ENCODE measurements around the gene TMEM69. TPM values are rescaled to one million over a fixed set of nuclear protein-coding genes. Genes with fewer than 3 reads are reported as not detected.

Gene TMEM69
- total and polyA plus RNA-seq, 10 of the 15 experiments (the other 5 are each of a cell fraction or from before 2014, with no cell fraction given): 44.6 to 162 (median 88.8) TPM

DNA sequence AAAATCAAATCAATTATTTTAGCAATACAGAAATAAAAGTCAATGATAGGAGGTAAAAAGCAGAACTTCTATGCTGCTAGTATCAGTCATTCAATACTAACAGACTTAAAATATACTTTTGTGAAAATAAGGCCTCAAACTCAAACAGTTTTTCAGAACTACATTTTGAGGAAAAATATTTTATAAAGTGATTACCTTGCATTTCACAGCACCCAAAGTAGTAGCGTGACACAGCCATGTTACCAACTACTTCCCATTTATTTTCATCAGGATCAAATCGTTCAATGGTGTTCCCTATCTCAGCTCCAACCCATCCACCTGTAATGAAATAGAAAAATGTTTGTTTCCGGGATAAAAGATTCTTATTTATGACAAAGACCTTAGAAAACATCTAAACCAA is 28.7 kb downstream of the TMEM69 start:
- no peaks in the 10 kb centered on the region for H4K20me1 ChIP-seq (ENCODE audit: control insufficient read depth, insufficient read depth)
- H3K4me2 ChIP-seq (ENCODE audit: control insufficient read depth, insufficient read depth): no peak overlapping the region
- POLR2A ChIA-PET: no interaction called here
- H3K9ac ChIP-seq (ENCODE audit: control insufficient read depth, insufficient read depth, low read length): no peak overlapping the region
- no peak overlapping the region for H3K27ac ChIP-seq (ENCODE audit: control insufficient read depth, insufficient read depth)
- no peaks in the 10 kb centered on the region for H3K27me3 ChIP-seq (replicated peaks in 1 of 2; ENCODE audit: control insufficient read depth in 2 of 2, insufficient read depth in 2 of 2, low read length in 1 of 2)
- in situ Hi-C loops (cut with MboI) (no loop called here), intact Hi-C loops (cut with micrococcal nuclease; ENCODE audit: unreplicated experiment) (no loop called here)
- DNase-seq (ENCODE audit: low read depth, low spot score) (no peak), ATAC-seq (no peak), FAIRE-seq (no peak)
- RAD21 ChIA-PET (ENCODE audit: unreplicated experiment): no interaction called here
- SMC1A ChIA-PET (ENCODE audit: uncharacterized antibody, unreplicated experiment): no interaction called here
- peaks cover 0 to 3% of the 10 kb centered on the region in 2 experiments; a peak in 1 of 4 replicates for H3K36me3 ChIP-seq (ENCODE audit: control insufficient read depth in 2 of 2, insufficient read depth in 2 of 2, low read length in 1 of 2)
- H3K4me1 ChIP-seq (ENCODE audit: control insufficient read depth, insufficient read depth, low read length): no peaks in the 10 kb centered on the region
- H3K79me2 ChIP-seq (ENCODE audit: control insufficient read depth, insufficient read depth, low read length): no peaks in the 10 kb centered on the region
- no peak overlapping the region for H3K4me3 ChIP-seq
- H3K9me3 ChIP-seq (replicated peaks; ENCODE audit: control insufficient read depth, insufficient read depth, low read length): no peaks in the 10 kb centered on the region
- CTCF ChIA-PET: interaction anchor here (0.6 kb wide), 1 partner anchor 260 kb away, joined by 4 read pairs; no protein-coding TSS in a partner anchor
- WGBS (ENCODE audit: insufficient coverage, insufficient replicate concordance, low lambda C conversion rate, missing lambda C conversion rate): 96% methylated on average over 3 of the region's 3 CpGs
- no peak overlapping the region for H2AFZ ChIP-seq (ENCODE audit: control insufficient read depth, low read depth, low read length)
- TF ChIP-seq MTA2 (IDR thresholded peaks at IDR 0.05; ENCODE audit: low read depth) (no peak), EP300 (IDR thresholded peaks at IDR 0.05; ENCODE audit: borderline replicate concordance in 1 of 2, control insufficient read depth in 1 of 2, low read depth in 2 of 2, low read length in 2 of 2) (no peak), IRF5 (IDR thresholded peaks at IDR 0.05; ENCODE audit: borderline replicate concordance) (no peak), ZNF24 (IDR thresholded peaks at IDR 0.05) (no peak), MEF2A (IDR thresholded peaks at IDR 0.05; ENCODE audit: insufficient read depth, low read depth, low read length) (no peak), CBX5 (IDR thresholded peaks at IDR 0.05; ENCODE audit: low read depth) (no peak), KLF5 (IDR thresholded peaks at IDR 0.05; ENCODE audit: partially characterized antibody) (no peak), SMAD5 (IDR thresholded peaks at IDR 0.05; ENCODE audit: low read depth) (no peak), NFYB (IDR thresholded peaks at IDR 0.05; ENCODE audit: insufficient read depth, low read depth, low read length) (no peak), EED (IDR thresholded peaks at IDR 0.05; ENCODE audit: low read depth) (no peak), EGR1 (IDR thresholded peaks at IDR 0.05; ENCODE audit: borderline replicate concordance in 1 of 2, low read depth in 2 of 2, low read length in 2 of 2) (no peak), SUPT20H (IDR thresholded peaks at IDR 0.05; ENCODE audit: borderline replicate concordance, control insufficient read depth, low read depth, low read length) (no peak), LARP7 (IDR thresholded peaks at IDR 0.05) (no peak), SMARCA5 (IDR thresholded peaks at IDR 0.05) (no peak), NR2C2 (IDR thresholded peaks at IDR 0.05; ENCODE audit: borderline replicate concordance, control insufficient read depth, insufficient read length, low read depth) (no peak)
- TF ChIP-seq, protein P1, sequence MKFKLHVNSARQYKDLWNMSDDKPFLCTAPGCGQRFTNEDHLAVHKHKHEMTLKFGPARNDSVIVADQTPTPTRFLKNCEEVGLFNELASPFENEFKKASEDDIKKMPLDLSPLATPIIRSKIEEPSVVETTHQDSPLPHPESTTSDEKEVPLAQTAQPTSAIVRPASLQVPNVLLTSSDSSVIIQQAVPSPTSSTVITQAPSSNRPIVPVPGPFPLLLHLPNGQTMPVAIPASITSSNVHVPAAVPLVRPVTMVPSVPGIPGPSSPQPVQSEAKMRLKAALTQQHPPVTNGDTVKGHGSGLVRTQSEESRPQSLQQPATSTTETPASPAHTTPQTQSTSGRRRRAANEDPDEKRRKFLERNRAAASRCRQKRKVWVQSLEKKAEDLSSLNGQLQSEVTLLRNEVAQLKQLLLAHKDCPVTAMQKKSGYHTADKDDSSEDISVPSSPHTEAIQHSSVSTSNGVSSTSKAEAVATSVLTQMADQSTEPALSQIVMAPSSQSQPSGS (IDR thresholded peaks at IDR 0.05; ENCODE audit: low read length): no peak
- TF ChIP-seq, protein P2, sequence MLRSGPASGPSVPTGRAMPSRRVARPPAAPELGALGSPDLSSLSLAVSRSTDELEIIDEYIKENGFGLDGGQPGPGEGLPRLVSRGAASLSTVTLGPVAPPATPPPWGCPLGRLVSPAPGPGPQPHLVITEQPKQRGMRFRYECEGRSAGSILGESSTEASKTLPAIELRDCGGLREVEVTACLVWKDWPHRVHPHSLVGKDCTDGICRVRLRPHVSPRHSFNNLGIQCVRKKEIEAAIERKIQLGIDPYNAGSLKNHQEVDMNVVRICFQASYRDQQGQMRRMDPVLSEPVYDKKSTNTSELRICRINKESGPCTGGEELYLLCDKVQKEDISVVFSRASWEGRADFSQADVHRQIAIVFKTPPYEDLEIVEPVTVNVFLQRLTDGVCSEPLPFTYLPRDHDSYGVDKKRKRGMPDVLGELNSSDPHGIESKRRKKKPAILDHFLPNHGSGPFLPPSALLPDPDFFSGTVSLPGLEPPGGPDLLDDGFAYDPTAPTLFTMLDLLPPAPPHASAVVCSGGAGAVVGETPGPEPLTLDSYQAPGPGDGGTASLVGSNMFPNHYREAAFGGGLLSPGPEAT (IDR thresholded peaks at IDR 0.05; ENCODE audit: low read depth): no peak
- BruUV-seq (replicated peaks): no TSS peak
